Pancreas (tissue), 10 donors: ENCODE results near the gene TGM1. TPM values are rescaled to one million over a fixed set of nuclear protein-coding genes. Genes with fewer than 3 reads are reported as not detected.
A peak's percentile ranks its signal among the peaks of the same experiment; 100 is the strongest.

Experiments
- ATAC-seq, 4 donors: fragments of 200-7000 bp; cut with Tn5 transposase; one replicate each; pipeline versions ENCODE4 v1.8.0 to v1.9.1; 2020; ENCODE audit warnings: mild to moderate bottlenecking in 4 of 4, moderate library complexity in 4 of 4
- DNase-seq, 6 donors: peaks; one replicate each; pipeline ENCODE4 v3.0.0-alpha.2; 2020
- FAIRE-seq: peaks from 2 replicates; lab custom pipeline; 2012; peaks lifted over from hg19 to GRCh38; lab: Jason Lieb, UNC
- H3K27ac ChIP-seq, 4 donors: fragments of 200-600 bp; sonication (generic); 1 replicate in 3 of 4; 2 replicates in 1 of 4; pipeline versions ENCODE4 v1.5.0 to v1.8.0; 2020
- H3K27me3 ChIP-seq, 4 donors: fragments of 200-600 bp; one replicate each; pipeline ENCODE4 v1.8.0; 2021
- H3K36me3 ChIP-seq, 3 donors: fragments of 200-600 bp; sonication (generic) in 1 of 3; one replicate each; pipeline versions ENCODE4 v1.5.0 to v1.8.0; 2020 to 2021
- H3K4me1 ChIP-seq, 3 donors: fragments of 200-600 bp; one replicate each; pipeline ENCODE4 v1.8.0; 2021
- H3K4me3 ChIP-seq, 4 donors: fragments of 200-600 bp; sonication (generic) in 2 of 4; one replicate each; pipeline versions ENCODE4 v1.5.0 to v1.8.0; 2020 to 2021
- H3K9me3 ChIP-seq, 4 donors: fragments of 200-600 bp; one replicate each; pipeline ENCODE4 v1.8.0; 2021
- WGBS, 2 donors: extraction: QIAGEN DNeasy Blood & Tissue Kit; methylation state at CpG; one replicate each; pipeline ENCODE4 v1.1.7; 2013; 5-methylcytosine and 5-hydroxymethylcytosine counted together
- intact Hi-C, 3 donors: fragments of 100-400 bp; cut with DNase I; formaldehyde crosslinking; loops; one replicate each; pipeline versions ENCODE4 v1.11.1 to v1.14.2; 2022
- polyA plus RNA-seq, 2 donors: library from polyadenylated mRNA; stranded (reverse); fragments of 200-250 nt; gene quantifications; one replicate each; pipeline ENCODE4 v1.2.3, GENCODE V29; 2013
- total RNA-seq, 6 donors: library from RNA; stranded (reverse); fragmentation: NEBNext Ultra II Directional in 4 of 6; extraction: Animal tissue kit (Norgen Biotek cat#: 25700) in 4 of 6; gene quantifications; one replicate each; pipeline versions ENCODE4 v1.2.1 to v1.2.4, GENCODE V29; 2021 to 2023
- TF ChIP-seq, protein P1 (sequence below), 4 donors: fragments of 200-600 bp; sonication (generic) in 3 of 4; IDR thresholded peaks; one replicate each; pipeline versions ENCODE4 v1.5.0 to v1.8.0; 2021; ENCODE audit warnings: antibody characterized with exemption in 4 of 4
- donor health status: healthy with polysubstance abuse.
- donor health status: DM: no; HTN: no; CAD: no; lungs with moderate emphysema.
- donor health status: DM: no; HTN: no; CAD: no.
- donor health status: control.
- donor health status: control.
- donor health status: Bipolar disorder and iron deficiency.
- donor health status: DM: yes; HTN: yes; CAD: no.
- donor health status: DM: no; HTN: no; CAD: no.
- donor health status: DM: no; HTN: no; CAD: no.
- donor health status: DM: yes; HTN: yes; CAD: no.

Gene TGM1
- total and polyA plus RNA-seq, 8 donors, result 1.2 to 5.4 (median 2.8) TPM

DNA sequence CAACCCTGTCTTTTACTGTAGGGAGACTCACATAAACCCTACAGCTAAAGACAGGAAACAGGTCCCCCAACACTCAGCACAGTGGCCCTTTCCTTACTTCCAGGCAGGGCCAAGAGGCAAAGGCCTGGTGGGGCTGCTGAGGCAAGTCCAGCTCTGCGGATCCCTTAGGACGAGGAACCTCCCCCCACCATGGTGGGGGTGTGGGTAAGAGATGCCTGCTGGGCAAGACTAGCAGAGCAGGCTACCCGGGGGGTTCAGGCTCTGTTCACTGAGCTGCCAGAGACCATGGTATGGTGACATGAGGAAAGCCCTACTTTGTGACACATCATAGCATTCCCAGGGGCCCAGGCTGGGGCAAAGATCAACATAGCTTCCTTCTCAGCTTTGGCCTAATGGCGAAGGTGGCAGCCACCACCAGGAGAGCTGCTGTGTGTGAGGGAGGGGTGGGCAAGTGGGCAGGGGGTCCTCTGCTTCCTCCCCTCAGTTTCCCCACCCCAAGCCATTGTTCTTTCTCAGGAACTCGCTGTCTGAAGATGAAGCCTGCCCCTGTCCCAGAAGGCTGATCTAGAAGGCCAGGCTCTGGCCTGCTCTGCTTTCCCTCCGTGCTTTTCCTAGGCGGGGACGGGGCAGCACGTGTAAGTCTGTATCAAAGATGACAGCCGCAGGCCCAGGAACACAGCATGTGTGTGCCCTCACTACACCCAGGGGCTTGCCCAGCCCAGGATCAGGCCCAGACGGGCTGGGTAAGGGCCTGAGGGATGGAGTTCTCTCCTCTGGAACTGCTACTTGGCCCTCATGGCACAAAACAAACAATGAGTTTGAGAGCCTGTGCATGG, 10.5 kb downstream of the TGM1 start:
- Histone ChIP-seq H3K27ac (no peak overlapping the region), H3K4me1 (no peaks in the 10 kb centered on the region), H3K36me3 (no peaks in the 10 kb centered on the region), H3K27me3 (no peaks in the 10 kb centered on the region), H3K4me3 (no peak overlapping the region), H3K9me3 (no peaks in the 10 kb centered on the region)
- intact Hi-C loops, result no loop called here
- 78 to 80% methylated on average over 11 of the region's 11 CpGs for WGBS, 2 donors
- ATAC-seq, result no peak
- TF ChIP-seq, protein P1, sequence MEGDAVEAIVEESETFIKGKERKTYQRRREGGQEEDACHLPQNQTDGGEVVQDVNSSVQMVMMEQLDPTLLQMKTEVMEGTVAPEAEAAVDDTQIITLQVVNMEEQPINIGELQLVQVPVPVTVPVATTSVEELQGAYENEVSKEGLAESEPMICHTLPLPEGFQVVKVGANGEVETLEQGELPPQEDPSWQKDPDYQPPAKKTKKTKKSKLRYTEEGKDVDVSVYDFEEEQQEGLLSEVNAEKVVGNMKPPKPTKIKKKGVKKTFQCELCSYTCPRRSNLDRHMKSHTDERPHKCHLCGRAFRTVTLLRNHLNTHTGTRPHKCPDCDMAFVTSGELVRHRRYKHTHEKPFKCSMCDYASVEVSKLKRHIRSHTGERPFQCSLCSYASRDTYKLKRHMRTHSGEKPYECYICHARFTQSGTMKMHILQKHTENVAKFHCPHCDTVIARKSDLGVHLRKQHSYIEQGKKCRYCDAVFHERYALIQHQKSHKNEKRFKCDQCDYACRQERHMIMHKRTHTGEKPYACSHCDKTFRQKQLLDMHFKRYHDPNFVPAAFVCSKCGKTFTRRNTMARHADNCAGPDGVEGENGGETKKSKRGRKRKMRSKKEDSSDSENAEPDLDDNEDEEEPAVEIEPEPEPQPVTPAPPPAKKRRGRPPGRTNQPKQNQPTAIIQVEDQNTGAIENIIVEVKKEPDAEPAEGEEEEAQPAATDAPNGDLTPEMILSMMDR (IDR thresholded peaks at IDR 0.05), result no peak
- DNase-seq, result peak in 1 of 6 donors; percentile 41
- FAIRE-seq, result no peak

DNA sequence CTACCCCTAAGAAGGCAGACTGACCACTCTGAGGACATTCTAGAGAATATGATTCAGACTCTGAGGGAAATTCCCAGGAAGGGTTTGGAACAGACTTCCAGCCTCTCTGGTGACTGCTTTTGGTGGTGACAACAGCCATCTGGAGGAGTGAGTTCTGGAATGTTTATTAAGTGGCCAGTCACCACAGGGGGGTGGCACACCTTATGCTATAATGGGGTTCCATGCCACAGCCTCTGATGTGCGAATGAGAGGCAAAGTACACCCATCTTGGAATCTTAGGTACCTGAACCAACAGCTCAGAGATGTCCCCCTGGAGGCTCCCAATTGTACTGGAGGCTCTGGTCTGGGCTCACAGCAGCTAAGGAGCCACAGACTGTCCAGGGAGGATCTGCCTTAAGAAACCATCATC, 11.1 kb downstream of the TGM1 start:
- peak in 1 of 6 donors; percentile 11 for DNase-seq
- intact Hi-C loops, result no loop called here
- no peak for FAIRE-seq
- Histone ChIP-seq H3K27me3 (no peaks in the 10 kb centered on the region), H3K9me3 (no peaks in the 10 kb centered on the region), H3K36me3 (no peaks in the 10 kb centered on the region), H3K4me1 (no peaks in the 10 kb centered on the region), H3K4me3 (no peak overlapping the region), H3K27ac (no peak overlapping the region)
- peak in 1 of 4 donors; percentile 69 for ATAC-seq
- TF ChIP-seq, protein P1 (IDR thresholded peaks at IDR 0.05), result no peak
- WGBS, 2 donors, result 91 to 94% methylated on average over 1 of the region's 1 CpG

DNA sequence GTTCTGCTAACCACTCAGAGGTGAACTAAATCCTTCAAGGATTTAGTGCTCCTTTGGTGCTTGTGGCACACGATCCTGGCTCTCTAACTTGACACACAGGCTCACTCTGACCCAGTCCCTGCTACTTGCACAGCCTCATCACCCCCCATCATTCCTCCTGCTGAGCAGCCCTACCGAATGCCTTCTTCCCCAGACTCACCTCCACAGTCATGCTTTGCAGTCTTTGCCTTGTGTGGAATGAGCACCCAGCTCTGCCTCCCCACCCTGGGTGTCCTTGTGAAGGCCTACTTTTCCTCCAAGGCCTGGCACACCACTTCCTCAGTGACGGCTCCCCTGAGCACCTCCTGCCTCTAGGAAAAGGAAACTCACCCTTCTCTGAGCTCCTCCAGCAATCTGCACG, 12.6 kb downstream of the TGM1 start:
- Histone ChIP-seq H3K36me3 (no peaks in the 10 kb centered on the region), H3K4me1 (no peaks in the 10 kb centered on the region), H3K9me3 (no peaks in the 10 kb centered on the region), H3K4me3 (no peak overlapping the region), H3K27me3 (no peaks in the 10 kb centered on the region), H3K27ac (no peak overlapping the region)
- ATAC-seq, result no peak
- intact Hi-C loops, result no loop called here
- peak in 1 of 6 donors; percentile 18 for DNase-seq
- FAIRE-seq, result no peak
- 53 to 70% methylated on average over 4 of the region's 4 CpGs for WGBS, 2 donors
- TF ChIP-seq, protein P1 (IDR thresholded peaks at IDR 0.05), result no peak

DNA sequence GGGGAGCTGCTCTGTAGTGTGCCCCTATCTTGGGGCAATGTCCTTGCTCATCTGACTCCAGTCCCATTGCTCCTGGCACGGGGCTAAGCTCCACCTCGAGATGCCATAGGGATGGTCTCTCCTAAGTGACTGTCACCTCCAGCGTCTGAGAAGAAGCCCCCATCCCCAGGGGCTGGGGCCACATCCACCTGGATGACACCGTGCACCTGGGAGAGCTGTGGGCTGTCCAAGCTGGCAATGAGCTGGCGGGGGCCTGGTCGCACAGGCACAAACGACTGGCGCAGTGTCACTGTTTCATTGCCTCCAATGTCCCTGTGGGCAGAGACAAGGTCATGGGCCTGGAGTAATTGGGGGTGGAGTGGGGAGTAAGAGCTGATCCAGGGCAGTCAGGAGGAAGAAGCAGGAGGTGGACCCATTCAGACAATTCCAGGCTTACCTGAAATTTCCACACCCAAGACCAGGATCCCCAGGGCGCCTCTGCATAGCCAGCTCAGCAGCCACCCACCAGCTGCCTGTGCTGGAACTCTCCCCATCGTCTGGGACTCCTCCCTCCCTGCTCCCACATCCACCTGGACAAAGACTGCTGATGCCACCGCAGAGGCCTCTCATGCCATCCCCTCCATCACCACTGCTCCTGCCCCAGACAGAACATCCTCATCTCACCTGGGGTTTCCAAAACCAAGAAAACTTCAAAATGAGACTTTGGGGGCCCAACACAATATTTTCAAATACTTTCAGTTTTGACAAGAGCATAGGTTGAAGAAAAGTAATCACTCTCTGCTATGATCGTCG, 13.6 kb downstream of the TGM1 start:
- no peak overlapping the region for H3K27ac ChIP-seq

More for the DNA sequence above, 13.6 kb downstream of the TGM1 start:
- no peak for FAIRE-seq
- WGBS, 2 donors, result 64 to 75% methylated on average over 13 of the region's 13 CpGs
- H3K36me3 ChIP-seq, result no peaks in the 10 kb centered on the region
- TF ChIP-seq, protein P1 (IDR thresholded peaks at IDR 0.05), result no peak
- no peaks in the 10 kb centered on the region for H3K4me1 ChIP-seq
- ATAC-seq, result no peak
- H3K27me3 ChIP-seq, result no peaks in the 10 kb centered on the region
- intact Hi-C loops, result loop anchor here in 2 of 3 donors (5.0 kb wide), 2 partner anchors 33 to 48 kb away; partner anchors contain the start of genes DHRS1 (in 1 of the 2) and NOP9 (in 1 of the 2)
- DNase-seq, result peak in 1 of 6 donors; percentile 39
- no peaks in the 10 kb centered on the region for H3K9me3 ChIP-seq
- H3K4me3 ChIP-seq, result no peak overlapping the region
